GM13977 (cell line): ENCODE measurements around the gene GNB3.

Experiments used
- DNase-seq: peaks from one replicate; pipeline ENCODE4 v3.0.0; 2012; ENCODE audit warnings: low spot score
- CTCF ChIP-seq: IDR thresholded peaks from 2 replicates; pipeline ENCODE4 v1.5.1; 2012; ENCODE audit warnings: mild to moderate bottlenecking, control low read depth; ENCODE audit not compliant: insufficient read depth; ENCODE audit errors: extremely low read depth, missing control alignments
- in situ Hi-C: fragments of 300-500 bp; cut with MboI; formaldehyde crosslinking; loops from one replicate; pipeline ENCODE4 v1.12.0; 2022; ENCODE audit warnings: low sequenced_read_pairs, low pct_unique_long_range_greater_than_20kb, mixed read lengths, inconsistent platforms; ENCODE audit not compliant: unreplicated experiment

The GNB3 gene

GRCh38 chr12:6855322-6855721 is 14.6 kb downstream of the GNB3 start:
- in situ Hi-C loops = no loop called here
- DNase-seq = no peak
- no peak for TF ChIP-seq CTCF

GRCh38 chr12:6858799-6859198 is 18.1 kb downstream of the GNB3 start:
- DNase-seq = no peak
- in situ Hi-C loops = no loop called here
- no peak for TF ChIP-seq CTCF

DNA sequence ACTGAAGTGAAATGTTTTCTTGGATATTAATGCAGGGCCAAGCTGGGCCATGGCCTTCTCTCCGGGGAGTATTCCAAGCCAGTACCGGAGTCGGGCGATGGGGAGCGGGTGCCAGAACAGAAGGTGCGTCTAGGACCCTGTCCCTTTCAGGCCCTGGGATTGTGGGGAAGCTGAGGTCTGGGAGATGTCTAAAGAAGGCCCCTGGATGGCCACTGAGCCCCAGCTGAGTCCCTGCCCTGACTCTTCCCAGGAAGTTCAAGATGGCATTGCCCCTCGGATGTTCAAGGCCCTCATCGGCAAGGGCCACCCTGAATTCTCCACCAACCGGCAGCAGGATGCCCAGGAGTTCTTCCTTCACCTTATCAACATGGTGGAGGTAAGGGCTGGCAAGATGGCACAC is 19.4 kb downstream of the GNB3 start:
- TF ChIP-seq CTCF = no peak
- in situ Hi-C loops = no loop called here
- DNase-seq = no peak

DNA sequence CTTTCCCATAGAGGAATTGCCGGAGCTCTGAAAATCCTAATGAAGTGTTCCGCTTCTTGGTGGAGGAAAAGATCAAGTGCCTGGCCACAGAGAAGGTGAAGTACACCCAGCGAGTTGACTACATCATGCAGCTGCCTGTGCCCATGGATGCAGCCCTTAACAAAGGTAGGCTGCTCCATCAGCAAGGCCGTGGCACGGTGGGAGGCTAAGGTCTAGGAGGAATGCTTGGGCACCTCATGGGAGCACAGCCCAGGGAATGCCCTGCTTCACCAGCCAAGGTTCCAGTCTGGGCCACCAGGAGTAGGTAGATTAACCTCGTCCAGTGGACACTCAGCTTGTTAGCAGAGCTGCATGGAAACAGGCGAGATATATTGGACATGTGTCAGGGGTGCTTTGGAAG is 20.2 kb downstream of the GNB3 start:
- no peak for TF ChIP-seq CTCF
- DNase-seq = no peak
- in situ Hi-C loops = no loop called here

- no peak for DNase-seq
- TF ChIP-seq CTCF = no peak
- in situ Hi-C loops = no loop called here
These were observed 20.7 kb downstream of the GNB3 start for GRCh38 chr12:6861391-6861790.

- in situ Hi-C loops = no loop called here
- DNase-seq = no peak
- no peak for TF ChIP-seq CTCF
These were observed 22.3 kb downstream of the GNB3 start for GRCh38 chr12:6863033-6863432.
